Thoracic aorta (tissue), 2 donors: ENCODE data around the gene POU3F4. TPM values are rescaled to one million over a fixed set of nuclear protein-coding genes. Genes with fewer than 3 reads are reported as not detected.

Experiments used
- ATAC-seq: fragments of 150-250 bp; one replicate; pipeline ENCODE4 v1.8.0; 2017; ENCODE audit warnings: low read depth; ENCODE audit not compliant: insufficient number of reproducible peaks, low FRiP score
- DNase-seq: peaks from one replicate; pipeline ENCODE4 v3.0.0-alpha.2; 2020; ENCODE audit warnings: low spot score
- H3K27ac ChIP-seq, 2 donors: fragments of 200-600 bp; sonication (generic); 1 replicate in 1 of 2; 2 replicates in 1 of 2; pipeline ENCODE4 v1.5.1; 2016; ENCODE audit warnings: mild to moderate bottlenecking in 2 of 2, moderate library complexity in 2 of 2
- H3K27me3 ChIP-seq: fragments of 200-600 bp; sonication (generic); replicated peaks from 2 replicates; pipeline ENCODE4 v1.6.0; 2016; ENCODE audit warnings: mild to moderate bottlenecking; ENCODE audit not compliant: insufficient read depth
- H3K36me3 ChIP-seq: fragments of 200-600 bp; sonication (generic); one replicate; pipeline ENCODE4 v1.5.1; 2016
- H3K4me1 ChIP-seq, 2 donors: fragments of 200-600 bp; sonication (generic); 1 replicate in 1 of 2; 2 replicates in 1 of 2; pipeline versions ENCODE4 v1.5.1 to v1.6.0; 2016; ENCODE audit warnings: low read depth in 2 of 2, mild to moderate bottlenecking in 1 of 2; ENCODE audit not compliant: control insufficient read depth in 1 of 2
- H3K4me3 ChIP-seq: fragments of 200-600 bp; sonication (generic); 2 replicates; pipeline ENCODE4 v1.5.1; 2016; ENCODE audit warnings: mild to moderate bottlenecking
- H3K9me3 ChIP-seq: fragments of 200-600 bp; sonication (generic); 2 replicates; pipeline ENCODE4 v1.5.1; 2016
- CTCF ChIP-seq: fragments of 200-600 bp; sonication (generic); IDR thresholded peaks from one replicate; pipeline ENCODE4 v1.5.1; 2019; ENCODE audit warnings: antibody characterized with exemption
- total RNA-seq, 2 donors: library from RNA; depleted of rRNA; stranded (reverse); fragments of >200 nt; gene quantifications; one replicate each; pipeline versions ENCODE4 v1.1.0 to v1.2.3, GENCODE V29; 2016

Gene POU3F4
- total RNA-seq, 2 donors from 2014 or later = not detected

- no peaks in the 10 kb centered on the region for H3K36me3 ChIP-seq
- H3K4me3 ChIP-seq = no peak overlapping the region
- no peaks in the 10 kb centered on the region for H3K9me3 ChIP-seq
- ATAC-seq (no peak), DNase-seq (no peak)
- H3K27ac ChIP-seq = no peak overlapping the region
- no peak for TF ChIP-seq CTCF
- peaks cover 0 to 4% of the 10 kb centered on the region in 2 donors for H3K4me1 ChIP-seq
- H3K27me3 ChIP-seq = no peaks in the 10 kb centered on the region
Observed at GRCh38 chrX:83504721-83505479, 3.2 kb upstream of the POU3F4 start.

GRCh38 chrX:83508526-83509253 is 600 bp downstream of the POU3F4 start:
- no peaks in the 10 kb centered on the region for H3K27me3 ChIP-seq
- H3K9me3 ChIP-seq = no peaks in the 10 kb centered on the region
- H3K27ac ChIP-seq = no peak overlapping the region
- no peak for TF ChIP-seq CTCF
- no peaks in the 10 kb centered on the region for H3K36me3 ChIP-seq
- no peak for ATAC-seq
- H3K4me3 ChIP-seq = peak overlapping the region; percentile 13
- peaks cover 0 to 9% of the 10 kb centered on the region in 2 donors for H3K4me1 ChIP-seq
- DNase-seq = no peak

- Histone ChIP-seq H3K4me1 (peaks cover 0 to 9% of the 10 kb centered on the region in 2 donors), H3K27ac (no peak overlapping the region), H3K27me3 (no peaks in the 10 kb centered on the region), H3K4me3 (peak overlapping the region; percentile 13), H3K9me3 (no peaks in the 10 kb centered on the region), H3K36me3 (no peaks in the 10 kb centered on the region)
- DNase-seq (no peak), ATAC-seq (no peak)
- no peak for TF ChIP-seq CTCF
Observed at GRCh38 chrX:83509254-83509801, 1.2 kb downstream of the POU3F4 start.

- DNase-seq (no peak), ATAC-seq (no peak)
- Histone ChIP-seq H3K36me3 (no peaks in the 10 kb centered on the region), H3K4me1 (peaks cover 0 to 9% of the 10 kb centered on the region in 2 donors), H3K27me3 (no peaks in the 10 kb centered on the region), H3K9me3 (no peaks in the 10 kb centered on the region), H3K4me3 (peak overlapping the region; percentile 57), H3K27ac (no peak overlapping the region)
- no peak for TF ChIP-seq CTCF
Observed at GRCh38 chrX:83510510-83511062, 2.5 kb downstream of the POU3F4 start.

- TF ChIP-seq CTCF = no peak
- Histone ChIP-seq H3K4me1 (peaks cover 0 to 9% of the 10 kb centered on the region in 2 donors), H3K4me3 (no peak overlapping the region), H3K27me3 (no peaks in the 10 kb centered on the region), H3K36me3 (no peaks in the 10 kb centered on the region), H3K9me3 (no peaks in the 10 kb centered on the region), H3K27ac (no peak overlapping the region)
- DNase-seq (no peak), ATAC-seq (no peak)
Observed at GRCh38 chrX:83511208-83511607, 3.1 kb downstream of the POU3F4 start.
